Fibroblast of lung (primary cell): ENCODE results near the gene UFSP1.

Source experiments
- CTCF ChIP-seq, 2 donors: IDR thresholded peaks in 1 of 2; conservative IDR thresholded peaks in 1 of 2; 1 replicate in 1 of 2; 2 replicates in 1 of 2; pipeline ENCODE4 v1.5.1; 2011 to 2012; ENCODE audit warnings: low read length in 2 of 2, control low read depth in 1 of 2, inconsistent platforms in 1 of 2, low read depth in 1 of 2, mild to moderate bottlenecking in 1 of 2
- EZH2 ChIP-seq: IDR thresholded peaks from 2 replicates; pipeline ENCODE4 v1.5.1; 2012; ENCODE audit warnings: low read length, control low read depth, mild to moderate bottlenecking; ENCODE audit errors: missing control alignments

GRCh38 chr7:100840470-100841100 is 48.9 kb downstream of the UFSP1 start:
- TF ChIP-seq CTCF (conservative IDR thresholded peaks at IDR 0.05 in 1 of 2, IDR thresholded peaks at IDR 0.05 in 1 of 2; ENCODE audit: low read depth in 1 of 2, low read length in 2 of 2): no peak
- no peak for TF ChIP-seq EZH2
